HG03565 (cell line): ENCODE measurements around the gene MYO10.

Source experiments
- ATAC-seq: cut with Tn5 transposase; IDR thresholded peaks from one replicate; pipeline ENCODE4 v1.9.1; 2021; ENCODE audit warnings: mild to moderate bottlenecking, moderate library complexity; ENCODE audit not compliant: unreplicated experiment

MYO10 gene

DNA sequence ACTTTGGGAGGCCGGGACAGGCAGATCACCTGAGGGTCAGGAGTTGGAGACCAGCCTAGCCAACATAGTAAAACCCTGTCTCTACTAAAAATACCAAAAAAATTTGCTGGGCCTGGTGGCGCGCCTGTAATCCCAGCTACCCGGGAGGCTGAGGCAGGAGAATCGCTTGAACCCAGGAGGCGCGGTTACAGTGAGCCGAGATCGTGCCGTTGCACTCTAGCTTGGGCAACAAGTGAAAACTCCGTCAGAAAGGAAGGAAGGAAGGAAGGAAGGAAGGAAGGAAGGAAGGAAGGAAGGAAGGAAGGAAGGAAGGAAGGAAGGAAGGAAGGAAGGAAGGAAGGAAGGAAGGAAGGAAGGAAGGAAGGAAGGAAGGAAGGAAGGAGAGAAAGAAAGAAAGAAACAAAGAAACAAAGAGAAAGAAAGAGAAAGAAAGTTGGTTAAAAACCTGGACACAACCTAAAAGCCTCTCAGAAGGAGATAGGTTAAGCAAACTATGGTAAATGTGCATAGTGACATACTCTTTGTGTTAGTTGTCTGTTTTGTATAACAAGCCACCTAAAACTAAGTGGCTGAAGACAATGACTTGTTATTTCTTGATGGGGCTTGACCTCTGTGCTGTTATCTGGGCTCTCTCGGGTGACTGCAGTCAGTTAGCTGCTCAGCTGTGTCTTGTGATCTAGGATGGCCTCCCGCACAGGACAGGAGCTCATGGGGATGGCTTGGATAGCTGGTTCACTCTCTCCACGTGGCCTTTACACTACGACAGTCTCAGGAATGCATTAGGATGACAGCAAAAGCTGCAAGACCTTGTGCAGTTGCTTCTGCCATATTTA lies 8.0 kb upstream of the MYO10 start:
- no peak for ATAC-seq

GRCh38 chr5:16937503-16938161 lies 1.5 kb upstream of the MYO10 start:
- ATAC-seq = no peak

- ATAC-seq = no peak
These were observed 926 bp upstream of the MYO10 start for GRCh38 chr5:16936989-16937438.

DNA sequence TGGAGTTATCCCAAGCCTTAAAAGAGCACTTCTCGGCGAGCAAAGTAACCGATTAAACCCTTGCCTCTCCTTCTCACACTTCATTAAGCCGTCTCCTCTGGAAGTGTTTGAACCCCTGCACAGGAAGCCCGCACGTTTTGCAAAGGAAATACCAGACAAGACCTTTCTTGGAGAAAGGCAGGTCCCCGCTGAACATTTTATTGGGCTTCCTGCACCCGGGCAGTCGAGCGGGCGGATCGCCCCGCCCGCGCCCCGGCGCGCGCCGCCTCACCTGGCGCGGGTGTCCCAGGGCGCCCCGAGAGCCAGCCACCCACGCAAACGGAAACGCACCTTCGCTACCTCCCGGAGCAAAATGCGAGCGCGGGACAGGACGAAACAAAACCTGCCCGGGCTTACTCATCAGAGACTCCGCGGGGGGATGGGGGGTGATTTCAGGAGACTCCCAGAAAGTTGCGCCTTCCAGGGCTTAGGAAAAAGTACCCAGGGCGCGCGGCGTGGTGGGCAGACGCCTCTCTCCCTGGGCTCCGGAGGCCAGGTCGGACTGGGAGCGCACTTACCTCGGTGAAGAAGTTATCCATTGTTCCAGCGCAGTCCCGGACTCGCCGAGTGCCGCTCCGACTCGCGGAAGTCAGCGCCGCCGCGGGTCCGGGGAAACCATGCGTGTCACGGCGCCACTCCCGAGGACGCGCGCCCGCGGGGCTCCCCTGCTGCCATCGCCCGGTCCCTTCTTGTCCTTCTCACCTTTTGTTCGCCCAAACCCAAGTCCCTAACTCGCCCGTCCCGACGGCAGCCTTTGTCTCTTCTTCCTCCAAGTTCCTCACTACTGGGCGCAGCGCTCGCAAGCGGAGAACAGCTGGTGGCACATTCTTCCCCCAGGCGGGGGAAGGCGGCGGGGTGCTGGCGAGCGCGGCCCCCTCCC lies 598 bp downstream of the MYO10 start:
- ATAC-seq = peak; percentile 34

- ATAC-seq = no peak
These were observed 1.4 kb downstream of the MYO10 start for GRCh38 chr5:16934677-16935153.

- peak; percentile 73 for ATAC-seq
These were observed 2.0 kb downstream of the MYO10 start for GRCh38 chr5:16934123-16934522.

DNA sequence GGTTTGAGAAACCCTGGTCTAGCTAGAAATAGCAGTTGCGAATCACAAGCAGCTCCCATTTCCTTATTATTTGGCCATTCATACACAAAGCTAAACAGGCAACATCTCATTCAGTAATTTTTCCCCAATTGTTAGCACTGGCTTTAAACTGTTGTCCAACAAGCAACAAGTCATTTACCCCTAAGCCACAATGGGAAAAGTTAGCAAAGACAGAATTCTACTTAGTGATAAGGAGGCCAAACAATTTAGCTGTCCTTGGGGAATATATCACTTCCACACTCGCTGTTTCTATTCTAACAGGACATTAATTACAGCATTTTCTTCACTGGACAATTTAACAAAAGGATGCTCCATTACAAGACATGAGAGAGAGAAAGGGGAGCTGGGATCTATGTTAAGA lies 2.8 kb downstream of the MYO10 start:
- no peak for ATAC-seq

DNA sequence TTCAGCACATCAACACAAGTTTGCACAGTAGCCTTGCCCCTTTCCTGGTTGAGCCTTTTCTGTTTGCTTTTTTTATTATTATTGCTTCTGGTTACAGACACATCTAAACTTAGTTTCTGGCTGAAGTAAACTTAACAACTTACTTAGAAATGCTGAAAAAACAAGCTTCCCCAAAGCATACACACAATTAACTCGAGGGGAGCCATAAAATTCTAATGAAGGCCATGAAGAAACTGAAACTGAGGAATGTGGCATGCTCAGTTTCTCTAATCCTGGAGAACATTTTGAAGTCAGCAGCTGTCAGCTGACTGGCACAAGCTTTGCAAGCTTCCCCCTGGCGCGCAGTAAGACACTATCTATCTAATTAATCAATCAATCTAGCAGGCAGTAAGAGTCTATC lies 3.7 kb downstream of the MYO10 start:
- no peak for ATAC-seq

- ATAC-seq = no peak
These were observed 4.6 kb downstream of the MYO10 start for GRCh38 chr5:16931334-16932110.

GRCh38 chr5:16930496-16930895 lies 5.6 kb downstream of the MYO10 start:
- no peak for ATAC-seq

- no peak for ATAC-seq
These were observed 6.3 kb downstream of the MYO10 start for GRCh38 chr5:16929831-16930230.

GRCh38 chr5:16929347-16929746 lies 6.7 kb downstream of the MYO10 start:
- ATAC-seq = no peak

GRCh38 chr5:16927613-16928012 lies 8.5 kb downstream of the MYO10 start:
- ATAC-seq = no peak

- no peak for ATAC-seq
These were observed 9.7 kb downstream of the MYO10 start for GRCh38 chr5:16926417-16926816.

- ATAC-seq = no peak
These were observed 11.9 kb downstream of the MYO10 start for GRCh38 chr5:16924206-16924605.

DNA sequence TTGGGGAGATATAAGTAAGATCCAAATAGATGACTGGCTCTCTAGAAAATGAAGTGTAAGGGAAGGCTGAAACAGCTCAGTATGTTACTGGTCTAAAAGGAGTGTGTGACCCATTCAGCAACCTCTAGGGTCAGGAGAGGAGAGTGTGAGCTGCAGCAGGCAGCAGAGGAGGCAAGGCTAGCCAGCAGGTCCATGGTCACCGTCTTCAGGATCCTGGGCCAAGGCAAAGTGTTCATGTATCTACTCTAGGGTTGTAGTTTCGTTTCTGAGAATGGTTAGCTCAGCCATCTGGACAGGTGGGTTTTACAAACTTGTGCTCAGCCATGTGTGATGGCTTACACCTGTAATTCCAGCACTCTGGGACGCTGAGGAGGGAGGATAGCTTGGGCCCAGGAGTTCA lies 13.7 kb downstream of the MYO10 start:
- no peak for ATAC-seq

- no peak for ATAC-seq
These were observed 14.9 kb downstream of the MYO10 start for GRCh38 chr5:16921211-16921610.

GRCh38 chr5:16920109-16920816 lies 15.8 kb downstream of the MYO10 start:
- ATAC-seq = no peak

DNA sequence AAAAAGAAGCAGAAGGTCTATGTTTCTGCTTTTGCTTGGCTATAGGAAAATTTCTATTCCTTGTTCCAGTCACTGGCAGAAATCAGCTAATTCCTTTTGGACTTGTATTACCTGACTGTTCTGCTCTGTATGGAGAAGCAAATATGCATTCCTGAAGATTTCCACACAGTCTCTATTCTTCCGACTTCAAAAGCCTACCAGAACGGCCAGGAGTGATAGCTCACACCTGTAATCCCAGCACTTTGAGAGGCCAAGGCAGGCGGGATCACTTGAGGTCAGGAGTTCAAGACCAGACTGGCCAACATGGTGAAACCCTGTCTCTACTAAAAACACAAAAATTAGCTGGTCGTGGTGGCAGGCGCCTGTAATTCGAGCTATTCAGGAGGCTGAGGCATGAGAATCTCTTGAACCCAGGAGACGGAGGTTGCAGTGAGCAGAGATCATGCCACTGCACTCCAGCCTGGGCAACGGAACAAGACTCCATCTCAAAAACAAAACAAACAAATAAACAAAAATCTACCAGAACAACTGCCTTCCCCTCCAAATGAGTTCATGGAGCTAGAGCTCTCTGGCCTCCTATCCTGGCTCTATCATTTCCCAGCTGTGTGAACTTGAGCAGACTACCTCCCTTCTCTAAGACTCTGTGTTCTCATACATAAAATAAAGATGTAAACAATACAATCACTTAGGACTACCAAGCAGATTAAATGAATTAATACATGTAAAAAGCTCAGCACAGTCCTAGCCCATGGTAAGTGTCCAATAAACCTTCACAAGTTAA lies 17.0 kb downstream of the MYO10 start:
- no peak for ATAC-seq
